ENCODE data around the gene ENPP3.
A peak's percentile ranks its signal among the peaks of the same experiment; 100 is the strongest.

Gene ENPP3

DNA sequence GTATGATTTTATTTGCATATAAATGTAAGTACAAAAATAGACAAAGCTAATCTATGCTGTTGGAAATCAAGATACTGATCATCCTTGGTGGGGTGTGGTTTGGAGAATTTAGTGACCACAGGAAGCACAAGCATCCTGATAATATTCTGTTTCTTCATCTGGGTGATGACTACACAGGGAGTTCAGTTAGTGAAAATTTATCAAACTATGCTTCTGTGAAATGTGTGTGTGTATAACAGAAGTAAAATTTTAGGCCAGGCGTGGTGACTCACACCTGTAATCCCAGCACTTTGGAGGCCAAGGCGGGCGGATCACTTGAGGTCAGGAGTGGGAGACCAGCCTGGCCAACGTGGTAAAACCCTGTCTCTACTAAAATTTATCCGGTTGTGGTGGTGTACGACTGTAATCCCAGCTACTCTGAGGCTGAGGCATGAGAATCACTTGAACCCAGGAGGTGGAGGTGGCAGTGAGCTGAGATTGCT is 20.6 kb downstream of the ENPP3 start:
- no peak overlapping the region for H3K4me3 ChIP-seq (ENCODE audit: low read length in 2 of 2)
- no peaks in the 10 kb centered on the region for H3K79me1 ChIP-seq (ENCODE audit: low read depth, low read length)
- H3K4ac ChIP-seq (ENCODE audit: low read length), result no peak overlapping the region
- H3K18ac ChIP-seq (ENCODE audit: low read length), result no peak overlapping the region
- H3K27ac ChIP-seq (replicated peaks; ENCODE audit: low read length), result no peak overlapping the region
- H4K8ac ChIP-seq (ENCODE audit: low read depth, low read length), result no peak overlapping the region
- no peak overlapping the region for H2BK5ac ChIP-seq (ENCODE audit: low read length)
- no peak overlapping the region for H4K91ac ChIP-seq (ENCODE audit: low read depth, low read length, poor library complexity)
- no peaks in the 10 kb centered on the region for H3K9me3 ChIP-seq (replicated peaks in 1 of 2; ENCODE audit: control insufficient read depth in 2 of 2, insufficient read depth in 1 of 2, low read depth in 1 of 2, low read length in 2 of 2)
- H3K36me3 ChIP-seq (replicated peaks in 1 of 2; ENCODE audit: control insufficient read depth in 2 of 2, insufficient read depth in 2 of 2, low read length in 2 of 2), result no peaks in the 10 kb centered on the region
- no peak overlapping the region for H3K9ac ChIP-seq (ENCODE audit: low read depth, low read length, poor library complexity)
- no peak overlapping the region for H3K14ac ChIP-seq (ENCODE audit: low read length)
- H2BK12ac ChIP-seq (ENCODE audit: low read length), result no peak overlapping the region
- no peak overlapping the region for H2BK120ac ChIP-seq (ENCODE audit: low read depth, low read length)
- no peak overlapping the region for H3K23ac ChIP-seq (ENCODE audit: low read depth, low read length, poor library complexity)
- H2AK5ac ChIP-seq (ENCODE audit: low read depth, low read length), result no peak overlapping the region
- H3K4me1 ChIP-seq (ENCODE audit: control insufficient read depth in 2 of 2, insufficient read depth in 1 of 2, low read depth in 1 of 2, low read length in 2 of 2), result no peaks in the 10 kb centered on the region
- DNase-seq (ENCODE audit: low spot score), result no peak
- no peak overlapping the region for H2AFZ ChIP-seq (ENCODE audit: low read length)
- no peaks in the 10 kb centered on the region for H3K27me3 ChIP-seq (ENCODE audit: control insufficient read depth in 3 of 3, insufficient read depth in 3 of 3, low read depth in 1 of 3, low read length in 3 of 3)
- no peak overlapping the region for H3K4me2 ChIP-seq (ENCODE audit: insufficient read depth, low read length, poor library complexity, severe bottlenecking)
- WGBS, 2 donors (ENCODE audit: extremely low coverage in 2 of 2, insufficient read length in 2 of 2, insufficient replicate concordance in 1 of 2), result no CpG with 5 or more reads among the region's 6 CpGs
- no peak overlapping the region for H2BK15ac ChIP-seq (ENCODE audit: low read length)

DNA sequence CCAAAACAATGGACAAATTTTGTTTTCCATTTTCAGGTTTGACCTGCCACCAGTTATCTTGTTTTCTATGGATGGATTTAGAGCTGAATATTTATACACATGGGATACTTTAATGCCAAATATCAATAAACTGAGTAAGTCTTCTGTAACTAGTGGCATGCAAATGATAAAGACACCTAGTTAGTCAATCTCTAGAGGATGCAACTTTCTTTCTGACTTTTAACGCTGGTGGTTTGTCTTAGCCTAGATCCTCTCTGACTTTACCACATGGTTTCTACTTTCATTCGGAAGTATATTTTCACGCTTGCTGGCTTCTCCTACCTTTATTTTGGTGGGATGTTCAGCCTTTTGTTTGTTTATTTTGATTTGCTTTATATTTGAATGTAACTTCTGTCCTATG is 21.2 kb downstream of the ENPP3 start:
- WGBS, 2 donors (ENCODE audit: extremely low coverage in 2 of 2, insufficient read length in 2 of 2, insufficient replicate concordance in 1 of 2), result no CpG with 5 or more reads among the region's 3 CpGs

DNA sequence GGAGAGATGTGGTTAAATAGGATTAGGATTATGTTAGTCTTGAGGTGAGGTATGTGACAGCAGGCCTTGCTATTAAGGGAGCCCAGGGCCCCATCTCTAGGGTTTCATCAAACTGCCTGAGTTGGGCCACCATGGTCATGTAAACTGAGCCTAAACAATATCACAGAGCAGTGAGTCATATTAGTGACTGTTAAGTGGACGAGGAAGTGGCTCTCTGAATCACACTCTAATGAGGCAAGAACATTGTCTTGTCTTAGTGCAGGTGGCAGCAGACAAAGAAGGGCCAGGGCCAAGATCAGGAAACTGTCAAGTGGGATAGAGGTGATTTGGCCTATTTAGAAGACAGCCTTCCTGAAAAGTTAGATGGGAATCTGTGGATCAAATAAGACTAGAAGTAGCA is 23.1 kb downstream of the ENPP3 start:
- no peak overlapping the region for H2BK12ac ChIP-seq (ENCODE audit: low read length)
- no peak overlapping the region for H4K91ac ChIP-seq (ENCODE audit: low read depth, low read length, poor library complexity)
- H3K4me2 ChIP-seq (ENCODE audit: insufficient read depth, low read length, poor library complexity, severe bottlenecking), result no peak overlapping the region
- no peaks in the 10 kb centered on the region for H3K27me3 ChIP-seq (ENCODE audit: control insufficient read depth in 3 of 3, insufficient read depth in 3 of 3, low read depth in 1 of 3, low read length in 3 of 3)
- no peak overlapping the region for H2BK5ac ChIP-seq (ENCODE audit: low read length)
- no peak overlapping the region for H2BK120ac ChIP-seq (ENCODE audit: low read depth, low read length)
- no CpG with 5 or more reads among the region's 1 CpG for WGBS, 2 donors (ENCODE audit: extremely low coverage in 2 of 2, insufficient read length in 2 of 2, insufficient replicate concordance in 1 of 2)
- no peaks in the 10 kb centered on the region for H3K9me3 ChIP-seq (replicated peaks in 1 of 2; ENCODE audit: control insufficient read depth in 2 of 2, insufficient read depth in 1 of 2, low read depth in 1 of 2, low read length in 2 of 2)
- H3K79me1 ChIP-seq (ENCODE audit: low read depth, low read length), result no peaks in the 10 kb centered on the region
- no peak overlapping the region for H3K9ac ChIP-seq (ENCODE audit: low read depth, low read length, poor library complexity)
- no peak overlapping the region for H3K4me3 ChIP-seq (ENCODE audit: low read length in 2 of 2)
- H3K18ac ChIP-seq (ENCODE audit: low read length), result no peak overlapping the region
- H2AFZ ChIP-seq (ENCODE audit: low read length), result peak overlapping the region; percentile 8
- no peak overlapping the region for H3K4ac ChIP-seq (ENCODE audit: low read length)
- no peak for DNase-seq (ENCODE audit: low spot score)
- no peak overlapping the region for H3K14ac ChIP-seq (ENCODE audit: low read length)
- H3K27ac ChIP-seq (replicated peaks; ENCODE audit: low read length), result no peak overlapping the region
- no peak overlapping the region for H3K23ac ChIP-seq (ENCODE audit: low read depth, low read length, poor library complexity)
- H4K8ac ChIP-seq (ENCODE audit: low read depth, low read length), result no peak overlapping the region
- H2AK5ac ChIP-seq (ENCODE audit: low read depth, low read length), result no peak overlapping the region
- no peaks in the 10 kb centered on the region for H3K36me3 ChIP-seq (replicated peaks in 1 of 2; ENCODE audit: control insufficient read depth in 2 of 2, insufficient read depth in 2 of 2, low read length in 2 of 2)
- H2BK15ac ChIP-seq (ENCODE audit: low read length), result no peak overlapping the region
- no peaks in the 10 kb centered on the region for H3K4me1 ChIP-seq (ENCODE audit: control insufficient read depth in 2 of 2, insufficient read depth in 1 of 2, low read depth in 1 of 2, low read length in 2 of 2)

More for the DNA sequence above, 21.2 kb downstream of the ENPP3 start:
- Histone ChIP-seq H3K4me2 (ENCODE audit: insufficient read depth, low read length, poor library complexity, severe bottlenecking) (no peak overlapping the region), H3K27ac (replicated peaks; ENCODE audit: low read length) (no peak overlapping the region), H3K18ac (ENCODE audit: low read length) (no peak overlapping the region), H3K14ac (ENCODE audit: low read length) (no peak overlapping the region), H3K9me3 (replicated peaks in 1 of 2; ENCODE audit: control insufficient read depth in 2 of 2, insufficient read depth in 1 of 2, low read depth in 1 of 2, low read length in 2 of 2) (no peaks in the 10 kb centered on the region), H4K91ac (ENCODE audit: low read depth, low read length, poor library complexity) (no peak overlapping the region), H3K27me3 (ENCODE audit: control insufficient read depth in 3 of 3, insufficient read depth in 3 of 3, low read depth in 1 of 3, low read length in 3 of 3) (no peaks in the 10 kb centered on the region), H2BK12ac (ENCODE audit: low read length) (no peak overlapping the region), H3K23ac (ENCODE audit: low read depth, low read length, poor library complexity) (no peak overlapping the region), H2BK15ac (ENCODE audit: low read length) (no peak overlapping the region), H3K9ac (ENCODE audit: low read depth, low read length, poor library complexity) (no peak overlapping the region), H2BK120ac (ENCODE audit: low read depth, low read length) (no peak overlapping the region), H3K79me1 (ENCODE audit: low read depth, low read length) (no peaks in the 10 kb centered on the region), H3K4me1 (ENCODE audit: control insufficient read depth in 2 of 2, insufficient read depth in 1 of 2, low read depth in 1 of 2, low read length in 2 of 2) (no peaks in the 10 kb centered on the region), H3K4ac (ENCODE audit: low read length) (no peak overlapping the region), H3K36me3 (replicated peaks in 1 of 2; ENCODE audit: control insufficient read depth in 2 of 2, insufficient read depth in 2 of 2, low read length in 2 of 2) (no peaks in the 10 kb centered on the region), H4K8ac (ENCODE audit: low read depth, low read length) (no peak overlapping the region), H2AK5ac (ENCODE audit: low read depth, low read length) (no peak overlapping the region), H3K4me3 (ENCODE audit: low read length in 2 of 2) (no peak overlapping the region), H2BK5ac (ENCODE audit: low read length) (no peak overlapping the region), H2AFZ (ENCODE audit: low read length) (no peak overlapping the region)
- DNase-seq (ENCODE audit: low spot score), result no peak

DNA sequence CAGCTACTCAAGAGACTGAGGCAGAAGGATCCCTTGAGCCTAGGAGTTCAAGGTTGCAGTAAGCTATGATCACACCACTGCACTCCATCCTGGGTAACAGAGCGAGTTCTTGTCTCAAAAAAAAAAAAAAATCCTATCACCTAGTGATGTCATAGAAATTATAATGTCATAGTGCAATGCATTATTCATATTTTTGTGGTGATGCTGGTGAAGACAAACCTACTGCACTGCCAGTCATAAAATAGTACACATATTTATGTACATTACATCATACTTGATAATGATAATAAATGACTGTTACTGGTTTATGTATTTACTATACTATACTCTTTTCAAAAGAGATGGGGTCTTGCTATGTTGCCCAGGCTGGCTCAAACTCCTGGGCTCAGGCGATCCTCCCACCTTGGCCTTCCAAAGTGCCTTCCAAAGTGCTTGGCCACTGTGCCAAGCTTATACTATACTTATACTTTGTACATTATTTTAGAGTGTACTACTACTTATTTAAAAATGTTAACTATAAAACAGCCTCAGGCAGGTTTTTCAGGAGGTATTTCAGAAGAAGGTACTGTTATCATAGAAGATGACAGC is 26.6 kb downstream of the ENPP3 start:
- H2BK120ac ChIP-seq (ENCODE audit: low read depth, low read length), result no peak overlapping the region
- no peak overlapping the region for H3K23ac ChIP-seq (ENCODE audit: low read depth, low read length, poor library complexity)
- WGBS, 2 donors (ENCODE audit: extremely low coverage in 2 of 2, insufficient read length in 2 of 2, insufficient replicate concordance in 1 of 2), result no CpG with 5 or more reads among the region's 2 CpGs
- H3K79me1 ChIP-seq (ENCODE audit: low read depth, low read length), result no peaks in the 10 kb centered on the region
- H2BK15ac ChIP-seq (ENCODE audit: low read length), result no peak overlapping the region
- H2AFZ ChIP-seq (ENCODE audit: low read length), result no peak overlapping the region
- no peaks in the 10 kb centered on the region for H3K9me3 ChIP-seq (replicated peaks in 1 of 2; ENCODE audit: control insufficient read depth in 2 of 2, insufficient read depth in 1 of 2, low read depth in 1 of 2, low read length in 2 of 2)
- no peaks in the 10 kb centered on the region for H3K36me3 ChIP-seq (replicated peaks in 1 of 2; ENCODE audit: control insufficient read depth in 2 of 2, insufficient read depth in 2 of 2, low read length in 2 of 2)
- no peak overlapping the region for H4K8ac ChIP-seq (ENCODE audit: low read depth, low read length)
- no peak overlapping the region for H2AK5ac ChIP-seq (ENCODE audit: low read depth, low read length)
- peaks cover 3 to 4% of the 10 kb centered on the region in 2 donors for H3K4me1 ChIP-seq (ENCODE audit: control insufficient read depth in 2 of 2, insufficient read depth in 1 of 2, low read depth in 1 of 2, low read length in 2 of 2)
- no peak for DNase-seq (ENCODE audit: low spot score)
- H4K91ac ChIP-seq (ENCODE audit: low read depth, low read length, poor library complexity), result no peak overlapping the region
- H3K4me3 ChIP-seq (ENCODE audit: low read length in 2 of 2), result no peak overlapping the region
- no peak overlapping the region for H3K4me2 ChIP-seq (ENCODE audit: insufficient read depth, low read length, poor library complexity, severe bottlenecking)
- no peaks in the 10 kb centered on the region for H3K27me3 ChIP-seq (ENCODE audit: control insufficient read depth in 3 of 3, insufficient read depth in 3 of 3, low read depth in 1 of 3, low read length in 3 of 3)
- no peak overlapping the region for H3K18ac ChIP-seq (ENCODE audit: low read length)
- H2BK12ac ChIP-seq (ENCODE audit: low read length), result no peak overlapping the region
- no peak overlapping the region for H3K27ac ChIP-seq (replicated peaks; ENCODE audit: low read length)
- H3K4ac ChIP-seq (ENCODE audit: low read length), result no peak overlapping the region
- H3K9ac ChIP-seq (ENCODE audit: low read depth, low read length, poor library complexity), result no peak overlapping the region
- H3K14ac ChIP-seq (ENCODE audit: low read length), result no peak overlapping the region
- H2BK5ac ChIP-seq (ENCODE audit: low read length), result no peak overlapping the region

Measured in neuronal stem cell (in vitro differentiated cells).